ENCODE measurements around the gene CDH4.

CDH4 gene

GRCh38 chr20:61210862-61211261, 41.2 kb upstream of the CDH4 start:
- POLR2A ChIA-PET, result no interaction called here
- CTCF ChIA-PET, result interaction anchor here (0.5 to 2.9 kb wide), 2 partner anchors 18 to 95 kb away, joined by 3 to 12 read pairs; no protein-coding TSS in a partner anchor
- TF ChIP-seq ZNF555 (tag by site-specific recombination; conservative IDR thresholded peaks at IDR 0.05) (no peak), ZNF223 (tag by site-specific recombination; IDR thresholded peaks at IDR 0.05) (no peak), ZBTB48 (tag by site-specific recombination; IDR thresholded peaks at IDR 0.05) (no peak), ZNF112 (tag by site-specific recombination; IDR thresholded peaks at IDR 0.05) (no peak), GLI2 (tag by site-specific recombination; IDR thresholded peaks at IDR 0.05; ENCODE audit: borderline replicate concordance, low read depth) (no peak), GLIS2 (tag by site-specific recombination; IDR thresholded peaks at IDR 0.05) (no peak), ZNF10 (tag by site-specific recombination; IDR thresholded peaks at IDR 0.05) (no peak), ZNF16 (tag by site-specific recombination; IDR thresholded peaks at IDR 0.05; ENCODE audit: low read depth) (no peak), ZNF621 (tag by site-specific recombination; IDR thresholded peaks at IDR 0.05) (no peak), ZBTB44 (tag by site-specific recombination; IDR thresholded peaks at IDR 0.05) (no peak), ZNF266 (tag by site-specific recombination; IDR thresholded peaks at IDR 0.05; ENCODE audit: low read depth) (no peak), GLI4 (tag by site-specific recombination; IDR thresholded peaks at IDR 0.05) (no peak), KLF9 (tag by site-specific recombination; IDR thresholded peaks at IDR 0.05; ENCODE audit: low read depth) (no peak), ZNF335 (tag by site-specific recombination; conservative IDR thresholded peaks at IDR 0.05) (no peak), ZBTB10 (tag by site-specific recombination; IDR thresholded peaks at IDR 0.05) (no peak), ZNF239 (tag by site-specific recombination; IDR thresholded peaks at IDR 0.05) (no peak), ZNF658 (tag by site-specific recombination; IDR thresholded peaks at IDR 0.05) (no peak), ZNF121 (tag by site-specific recombination; IDR thresholded peaks at IDR 0.05) (no peak), ZNF707 (tag by site-specific recombination; IDR thresholded peaks at IDR 0.05) (no peak)

DNA sequence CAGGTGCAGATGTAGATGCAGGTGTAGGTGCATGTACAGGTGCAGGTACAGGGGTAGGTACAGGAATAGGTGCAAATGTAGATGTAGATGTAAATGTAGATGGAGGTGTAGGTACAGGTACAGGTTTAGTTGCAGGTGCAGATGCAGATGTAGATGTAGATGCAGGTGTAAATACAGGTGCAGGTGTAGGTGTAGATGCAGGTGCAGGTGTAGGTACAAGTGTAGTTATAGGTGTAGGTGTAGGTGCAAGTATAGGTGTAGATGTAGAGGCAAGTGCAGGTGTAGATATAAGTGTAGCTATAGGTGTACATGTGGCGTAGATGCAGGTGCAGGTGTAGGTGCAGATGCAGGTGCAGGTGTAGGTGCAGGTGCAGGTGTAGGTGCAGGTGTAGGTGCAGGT, 34.2 kb upstream of the CDH4 start:
- Histone ChIP-seq H3K36me3 (ENCODE audit: control insufficient read depth in 2 of 2, insufficient read depth in 1 of 2, low read length in 2 of 2) (no peaks in the 10 kb centered on the region), H3K27ac (ENCODE audit: extremely low read depth, low read depth, low read length) (no peak overlapping the region), H3K9me3 (ENCODE audit: control insufficient read depth, insufficient read depth, low read depth, low read length) (no peaks in the 10 kb centered on the region), H3K4me1 (ENCODE audit: control insufficient read depth, insufficient read depth, low read length) (no peaks in the 10 kb centered on the region), H3K4me3 (ENCODE audit: low read depth, low read length) (no peak overlapping the region)
- ChIA-PET CTCF (interaction anchor here (0.6 to 1.9 kb wide), 2 partner anchors 11 to 235 kb away, joined by 3 to 6 read pairs; no protein-coding TSS in a partner anchor), POLR2A (no interaction called here)
- TF ChIP-seq, protein P1, sequence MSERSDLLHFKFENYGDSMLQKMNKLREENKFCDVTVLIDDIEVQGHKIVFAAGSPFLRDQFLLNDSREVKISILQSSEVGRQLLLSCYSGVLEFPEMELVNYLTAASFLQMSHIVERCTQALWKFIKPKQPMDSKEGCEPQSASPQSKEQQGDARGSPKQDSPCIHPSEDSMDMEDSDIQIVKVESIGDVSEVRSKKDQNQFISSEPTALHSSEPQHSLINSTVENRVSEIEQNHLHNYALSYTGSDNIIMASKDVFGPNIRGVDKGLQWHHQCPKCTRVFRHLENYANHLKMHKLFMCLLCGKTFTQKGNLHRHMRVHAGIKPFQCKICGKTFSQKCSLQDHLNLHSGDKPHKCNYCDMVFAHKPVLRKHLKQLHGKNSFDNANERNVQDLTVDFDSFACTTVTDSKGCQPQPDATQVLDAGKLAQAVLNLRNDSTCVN (tag by site-specific recombination; optimal IDR thresholded peaks at IDR 0.05), result peak; percentile 15
- TF ChIP-seq ZEB2 (tag by site-specific recombination; IDR thresholded peaks at IDR 0.05) (peak; percentile 96), KLF8 (tag by site-specific recombination; IDR thresholded peaks at IDR 0.05) (no peak)

More at GRCh38 chr20:61210862-61211261, 41.2 kb upstream of the CDH4 start:
- Histone ChIP-seq H3K9me3 (ENCODE audit: control insufficient read depth, insufficient read depth, low read depth, low read length) (no peaks in the 10 kb centered on the region), H3K4me1 (ENCODE audit: control insufficient read depth, insufficient read depth, low read length) (no peaks in the 10 kb centered on the region), H3K27ac (ENCODE audit: extremely low read depth, low read depth, low read length) (no peak overlapping the region), H3K36me3 (ENCODE audit: control insufficient read depth in 2 of 2, insufficient read depth in 1 of 2, low read length in 2 of 2) (no peaks in the 10 kb centered on the region), H3K4me3 (ENCODE audit: low read depth, low read length) (no peak overlapping the region)
